Posterior cingulate gyrus (tissue), 11 donors: ENCODE data around the gene AGTPBP1.
"Not testable (repeated sequence)": the region's sequence is repeated elsewhere in the genome, so short reads cannot be mapped to it uniquely, and the experiment has no call there.

Experiments used
- DNase-seq, 10 donors: peaks; one replicate each; pipeline versions ENCODE4 v3.0.0 to v3.0.0-alpha.2; 2020 to 2021; ENCODE audit warnings: mixed read lengths in 3 of 10
- intact Hi-C: fragments of 100-400 bp; cut with DNase I; formaldehyde crosslinking; loops from one replicate; pipeline ENCODE4 v1.15.1; 2023

The AGTPBP1 gene

GRCh38 chr9:85639675-85640186, 102.0 kb downstream of the AGTPBP1 start:
- DNase-seq = no peak
- intact Hi-C loops = no loop called here

- intact Hi-C loops = no loop called here
- DNase-seq = no peak
These were observed 109.9 kb downstream of the AGTPBP1 start for GRCh38 chr9:85631809-85632208.

GRCh38 chr9:85630676-85631075, 111.1 kb downstream of the AGTPBP1 start:
- intact Hi-C loops = no loop called here
- DNase-seq = no peak

GRCh38 chr9:85617141-85617670, 124.5 kb downstream of the AGTPBP1 start:
- no peak for DNase-seq
- intact Hi-C loops = loop anchor here (10.0 kb wide), 1 partner anchor 572 kb away; no protein-coding TSS in a partner anchor

- intact Hi-C loops = loop anchor here (10.0 kb wide), 1 partner anchor 571 kb away; no protein-coding TSS in a partner anchor
- DNase-seq = no peak
These were observed 126.0 kb downstream of the AGTPBP1 start for GRCh38 chr9:85615792-85616191.

- intact Hi-C loops = loop anchor here (1.0 to 10.0 kb wide), 4 partner anchors 88 to 1213 kb away; no protein-coding TSS in a partner anchor
- DNase-seq = peak in 1 of 10 donors; percentile 54
These were observed 131.5 kb downstream of the AGTPBP1 start for GRCh38 chr9:85610074-85610860.

GRCh38 chr9:85605905-85606304, 135.8 kb downstream of the AGTPBP1 start:
- DNase-seq = no peak
- intact Hi-C loops = loop anchor here (5.0 kb wide), 1 partner anchor 939 kb away; the partner anchor contains the start of gene NTRK2

- intact Hi-C loops = no loop called here
- DNase-seq = peak in 1 of 10 donors; percentile 55
These were observed 137.8 kb downstream of the AGTPBP1 start for GRCh38 chr9:85603936-85604335.

- intact Hi-C loops = no loop called here
- DNase-seq = no peak
These were observed 139.0 kb downstream of the AGTPBP1 start for GRCh38 chr9:85602742-85603141.

- peak in 1 of 10 donors; percentile 69 for DNase-seq
- intact Hi-C loops = no loop called here
These were observed 141.0 kb downstream of the AGTPBP1 start for GRCh38 chr9:85600675-85601263.

GRCh38 chr9:85599540-85600105, 142.1 kb downstream of the AGTPBP1 start:
- DNase-seq = no peak
- intact Hi-C loops = loop anchor here (5.0 kb wide), 1 partner anchor 77 kb away; no protein-coding TSS in a partner anchor

GRCh38 chr9:85594316-85594715, 147.4 kb downstream of the AGTPBP1 start:
- intact Hi-C loops = no loop called here

GRCh38 chr9:85586684-85587083, 155.1 kb downstream of the AGTPBP1 start:
- intact Hi-C loops = no loop called here
- DNase-seq = no peak

More at GRCh38 chr9:85594316-85594715, 147.4 kb downstream of the AGTPBP1 start:
- no peak for DNase-seq

GRCh38 chr9:85577353-85577952, 164.3 kb downstream of the AGTPBP1 start:
- intact Hi-C loops = no loop called here
- no peak for DNase-seq

- no peak for DNase-seq
- intact Hi-C loops = no loop called here
These were observed 165.9 kb downstream of the AGTPBP1 start for GRCh38 chr9:85575868-85576267.

- DNase-seq, intact Hi-C loops: not testable (repeated sequence)
These were observed 168.2 kb downstream of the AGTPBP1 start for GRCh38 chr9:85573546-85573945.

GRCh38 chr9:85572917-85573316, 168.8 kb downstream of the AGTPBP1 start:
- DNase-seq, intact Hi-C loops: not testable (repeated sequence)

- DNase-seq = no peak
- intact Hi-C loops = no loop called here
These were observed 171.8 kb downstream of the AGTPBP1 start for GRCh38 chr9:85569988-85570387.

GRCh38 chr9:85559526-85559925, 182.2 kb downstream of the AGTPBP1 start:
- no peak for DNase-seq
- intact Hi-C loops = no loop called here

GRCh38 chr9:85554349-85554748, 187.4 kb downstream of the AGTPBP1 start:
- intact Hi-C loops = no loop called here
- DNase-seq = no peak
